Smooth muscle cell (in vitro differentiated cells): Measurements from ENCODE around the gene COL16A1. TPM values are rescaled to one million over a fixed set of nuclear protein-coding genes. Genes with fewer than 3 reads are reported as not detected.

Source experiments
- DNase-seq: peaks from one replicate; lab custom pipeline; 2025; ENCODE audit not compliant: unreplicated experiment; lab: John Stamatoyannopoulos, UW
- H2AFZ ChIP-seq: fragments of 200-600 bp; sonication (generic); 2 replicates; pipeline ENCODE4 v1.6.0; 2016; ENCODE audit warnings: antibody characterized with exemption, low read depth, mild to moderate bottlenecking
- H3F3A ChIP-seq: fragments of 200-600 bp; sonication (generic); 2 replicates; pipeline ENCODE4 v1.6.0; 2017; ENCODE audit warnings: antibody characterized with exemption, low read depth
- H3K27ac ChIP-seq: fragments of 200-600 bp; sonication (generic); 2 replicates; pipeline ENCODE4 v1.5.1; 2016; ENCODE audit warnings: low read depth, mild to moderate bottlenecking
- H3K27me3 ChIP-seq: fragments of 200-600 bp; sonication (generic); 2 replicates; pipeline ENCODE4 v1.6.1; 2016; ENCODE audit warnings: low read depth, mild to moderate bottlenecking
- H3K36me3 ChIP-seq: fragments of 200-600 bp; sonication (generic); 2 replicates; pipeline ENCODE4 v1.5.1; 2016; ENCODE audit warnings: low read depth
- H3K4me1 ChIP-seq: fragments of 200-600 bp; sonication (generic); 2 replicates; pipeline ENCODE4 v1.5.1; 2016; ENCODE audit warnings: low read depth
- H3K4me2 ChIP-seq: fragments of 200-600 bp; sonication (generic); 2 replicates; pipeline ENCODE4 v1.6.0; 2016; ENCODE audit warnings: mild to moderate bottlenecking
- H3K4me3 ChIP-seq: fragments of 200-600 bp; sonication (generic); 2 replicates; pipeline ENCODE4 v1.5.1; 2016; ENCODE audit warnings: mild to moderate bottlenecking
- H3K79me2 ChIP-seq: fragments of 200-600 bp; sonication (generic); 2 replicates; pipeline ENCODE4 v1.6.0; 2016; ENCODE audit warnings: low read depth, mild to moderate bottlenecking
- H3K9ac ChIP-seq: fragments of 200-600 bp; sonication (generic); 2 replicates; pipeline ENCODE4 v1.6.0; 2016; ENCODE audit warnings: low read depth
- H3K9me3 ChIP-seq: fragments of 200-600 bp; sonication (generic); replicated peaks from 2 replicates; pipeline ENCODE4 v1.5.1; 2016; ENCODE audit warnings: low read depth
- H4K20me1 ChIP-seq: fragments of 200-600 bp; sonication (generic); 2 replicates; pipeline ENCODE4 v1.6.0; 2016; ENCODE audit warnings: low read depth
- CTCF ChIP-seq: fragments of 200-600 bp; sonication (generic); IDR thresholded peaks from 2 replicates; pipeline ENCODE4 v1.5.1; 2017; ENCODE audit warnings: borderline replicate concordance, mild to moderate bottlenecking, antibody characterized with exemption; ENCODE audit not compliant: insufficient read depth, poor library complexity, severe bottlenecking
- WGBS: methylation state at CpG from one replicate; pipeline ENCODE4 v1.1.7; 2016; ENCODE audit warnings: low lambda C conversion rate; 5-methylcytosine and 5-hydroxymethylcytosine counted together
- polyA plus RNA-seq: library from polyadenylated mRNA; unstranded; fragments of >200 nt; fragmentation: Nextera tagmentation; extraction: Ambion mirVana; gene quantifications from 2 replicates; pipeline ENCODE4 v1.2.1, GENCODE V29; 2016
- total RNA-seq: library from RNA; depleted of rRNA; stranded (reverse); fragments of >200 nt; gene quantifications from 2 replicates; pipeline ENCODE4 v1.2.3, GENCODE V29; 2014

Gene COL16A1
- total and polyA plus RNA-seq, 2 experiments from 2014 or later: 67.3 to 152 TPM

- no peak for DNase-seq
- no peaks in the 10 kb centered on the region for H4K20me1 ChIP-seq
- H3K27me3 ChIP-seq: no peaks in the 10 kb centered on the region
- no peaks in the 10 kb centered on the region for H3K9me3 ChIP-seq
- no peaks in the 10 kb centered on the region for H3K4me1 ChIP-seq
- 95% methylated on average over 8 of the region's 8 CpGs for WGBS
- H3K27ac ChIP-seq: no peak overlapping the region
- no peak overlapping the region for H3K4me2 ChIP-seq
- H3K9ac ChIP-seq: no peak overlapping the region
- no peak overlapping the region for H2AFZ ChIP-seq
- H3F3A ChIP-seq: no peaks in the 10 kb centered on the region
- no peaks in the 10 kb centered on the region for H3K79me2 ChIP-seq
- no peaks in the 10 kb centered on the region for H3K36me3 ChIP-seq
- H3K4me3 ChIP-seq: no peak overlapping the region
- no peak for TF ChIP-seq CTCF
Observed at GRCh38 chr1:31671561-31672201, 32.1 kb downstream of the COL16A1 start.

GRCh38 chr1:31671147-31671546 lies 32.7 kb downstream of the COL16A1 start:
- H3K4me3 ChIP-seq: no peak overlapping the region
- no peaks in the 10 kb centered on the region for H3K79me2 ChIP-seq
- WGBS: 95% methylated on average over 11 of the region's 11 CpGs
- no peak overlapping the region for H2AFZ ChIP-seq
- H3K9me3 ChIP-seq: no peaks in the 10 kb centered on the region
- no peaks in the 10 kb centered on the region for H4K20me1 ChIP-seq
- TF ChIP-seq CTCF: no peak
- H3K4me1 ChIP-seq: no peaks in the 10 kb centered on the region
- no peak overlapping the region for H3K27ac ChIP-seq
- H3K9ac ChIP-seq: no peak overlapping the region
- H3K27me3 ChIP-seq: no peaks in the 10 kb centered on the region
- no peaks in the 10 kb centered on the region for H3F3A ChIP-seq
- no peak overlapping the region for H3K4me2 ChIP-seq
- no peaks in the 10 kb centered on the region for H3K36me3 ChIP-seq
- DNase-seq: no peak

GRCh38 chr1:31670593-31670964 lies 33.2 kb downstream of the COL16A1 start:
- no peak overlapping the region for H3K27ac ChIP-seq
- no peaks in the 10 kb centered on the region for H3K36me3 ChIP-seq
- no peak for TF ChIP-seq CTCF
- WGBS: 86% methylated on average over 6 of the region's 6 CpGs
- no peak for DNase-seq
- no peaks in the 10 kb centered on the region for H3K27me3 ChIP-seq
- H4K20me1 ChIP-seq: no peaks in the 10 kb centered on the region
- no peaks in the 10 kb centered on the region for H3K9me3 ChIP-seq
- H3K4me1 ChIP-seq: no peaks in the 10 kb centered on the region
- H3K4me2 ChIP-seq: no peak overlapping the region
- no peak overlapping the region for H3K9ac ChIP-seq
- H3F3A ChIP-seq: no peaks in the 10 kb centered on the region
- no peak overlapping the region for H2AFZ ChIP-seq
- H3K79me2 ChIP-seq: no peaks in the 10 kb centered on the region
- H3K4me3 ChIP-seq: no peak overlapping the region
